IMR-90 (cell line): ENCODE measurements around the gene ITGB5. TPM values are rescaled to one million over a fixed set of nuclear protein-coding genes. Genes with fewer than 3 reads are reported as not detected.

Experiments
- ATAC-seq: fragments of 200-7000 bp; cut with Tn5 transposase; 2 replicates; pipeline ENCODE4 v1.9.1; 2020; ENCODE audit warnings: low read depth, mild to moderate bottlenecking, moderate library complexity
- BruUV-seq: library from RNA; stranded (reverse); fragments of 400-500 nt; replicated peaks from 2 replicates; lab custom pipeline; 2021; lab: Mats Ljungman, UMichigan
- CTCF ChIA-PET: fragments of 300-600 bp; formaldehyde crosslinking; extraction: SDS; loops from one replicate; lab custom pipeline; 2021; ENCODE audit warnings: antibody characterized with exemption; lab: Yijun Ruan, JAX
- POLR2A ChIA-PET: fragments of 300-600 bp; sonication (Branson Sonifier 250); formaldehyde crosslinking; loops from one replicate; lab custom pipeline; 2022; ENCODE audit warnings: antibody characterized with exemption; ENCODE audit not compliant: unreplicated experiment; lab: Charles Lee
- DNase-seq: peaks from one replicate; pipeline ENCODE4 v3.0.0; 2013
- H2AFZ ChIP-seq: replicated peaks from 2 replicates; pipeline ENCODE3; 2013; ENCODE audit warnings: low read length, mild to moderate bottlenecking; ENCODE audit not compliant: poor library complexity
- H2AK5ac ChIP-seq: 2 replicates; pipeline ENCODE4 v1.6.1; 2013; ENCODE audit warnings: low read depth, low read length, inconsistent platforms
- H2AK9ac ChIP-seq: replicated peaks from 2 replicates; pipeline ENCODE3; 2013; ENCODE audit warnings: mild to moderate bottlenecking, low read depth, low read length, moderate library complexity; ENCODE audit not compliant: poor library complexity
- H2BK120ac ChIP-seq: 2 replicates; pipeline ENCODE4 v1.6.1; 2013; ENCODE audit warnings: low read depth, low read length, inconsistent platforms
- H2BK15ac ChIP-seq: 3 replicates; pipeline ENCODE4 v1.6.1; 2013; ENCODE audit warnings: low read depth, low read length, inconsistent platforms
- H2BK20ac ChIP-seq: 2 replicates; pipeline ENCODE4 v1.6.1; 2013; ENCODE audit warnings: low read depth, mild to moderate bottlenecking, inconsistent platforms, low read length, moderate library complexity
- H2BK5ac ChIP-seq: 2 replicates; pipeline ENCODE4 v1.6.1; 2013; ENCODE audit warnings: mild to moderate bottlenecking, low read depth, low read length, inconsistent platforms; ENCODE audit not compliant: poor library complexity, severe bottlenecking
- H3K14ac ChIP-seq: replicated peaks from 2 replicates; pipeline ENCODE4 v1.6.1; 2013; ENCODE audit warnings: low read depth, low read length, inconsistent platforms
- H3K18ac ChIP-seq: 2 replicates; pipeline ENCODE4 v1.6.1; 2013; ENCODE audit warnings: low read depth, low read length, control low read depth
- H3K23ac ChIP-seq: 2 replicates; pipeline ENCODE4 v1.6.1; 2013; ENCODE audit warnings: low read depth, low read length, inconsistent platforms
- H3K27ac ChIP-seq: 2 replicates; pipeline ENCODE4 v1.5.1; 2013; ENCODE audit warnings: mild to moderate bottlenecking, control low read depth, low read length; ENCODE audit not compliant: insufficient read depth
- H3K27me3 ChIP-seq: 2 replicates; pipeline ENCODE4 v1.6.1; 2013; ENCODE audit warnings: low read length; ENCODE audit not compliant: control insufficient read depth, insufficient read depth
- H3K36me3 ChIP-seq: 2 replicates; pipeline ENCODE4 v1.6.1; 2013; ENCODE audit warnings: low read length, mixed read lengths; ENCODE audit not compliant: control insufficient read depth, insufficient read depth
- H3K4ac ChIP-seq: 2 replicates; pipeline ENCODE4 v1.6.1; 2013; ENCODE audit warnings: low read depth, low read length, inconsistent platforms
- H3K4me1 ChIP-seq: 2 replicates; pipeline ENCODE4 v1.6.1; 2013; ENCODE audit warnings: low read length, mixed read lengths; ENCODE audit not compliant: control insufficient read depth, insufficient read depth
- H3K4me2 ChIP-seq: 2 replicates; pipeline ENCODE4 v1.6.1; 2013; ENCODE audit warnings: low read depth, mild to moderate bottlenecking, control low read depth, low read length, moderate library complexity
- H3K4me3 ChIP-seq: 2 replicates; pipeline ENCODE4 v1.5.1; 2013; ENCODE audit warnings: low read depth, mild to moderate bottlenecking, control low read depth, low read length, moderate library complexity; ENCODE audit not compliant: insufficient read depth
- H3K56ac ChIP-seq: 2 replicates; pipeline ENCODE4 v1.6.1; 2013; ENCODE audit warnings: low read length, inconsistent platforms; ENCODE audit not compliant: insufficient read depth; ENCODE audit errors: extremely low read depth
- H3K79me1 ChIP-seq, 2 experiments: 2 replicates each; pipeline ENCODE4 v1.6.1; 2013; ENCODE audit warnings: low read length in 2 of 2, inconsistent platforms in 1 of 2, low read depth in 1 of 2
- H3K9ac ChIP-seq: 2 replicates; pipeline ENCODE4 v1.6.1; 2013; ENCODE audit warnings: low read depth, low read length, control low read depth
- H3K9me1 ChIP-seq: 2 replicates; pipeline ENCODE4 v1.6.1; 2013; ENCODE audit warnings: low read length, inconsistent platforms; ENCODE audit not compliant: insufficient read depth
- H3K9me3 ChIP-seq: 2 replicates; pipeline ENCODE4 v1.6.1; 2013; ENCODE audit warnings: low read length; ENCODE audit not compliant: control insufficient read depth, insufficient read depth
- H4K20me1 ChIP-seq: 2 replicates; pipeline ENCODE4 v1.6.1; 2013; ENCODE audit warnings: low read length, inconsistent platforms; ENCODE audit not compliant: insufficient read depth
- H4K5ac ChIP-seq: 2 replicates; pipeline ENCODE4 v1.6.1; 2013; ENCODE audit warnings: mild to moderate bottlenecking, low read depth, low read length, control low read depth
- H4K8ac ChIP-seq, 2 experiments: 2 replicates each; pipeline ENCODE4 v1.6.1; 2013; ENCODE audit warnings: low read depth in 2 of 2, low read length in 2 of 2, control low read depth in 1 of 2, inconsistent platforms in 1 of 2
- H4K91ac ChIP-seq: 2 replicates; pipeline ENCODE4 v1.6.1; 2013; ENCODE audit warnings: low read depth, low read length, inconsistent platforms; ENCODE audit not compliant: insufficient read depth
- BHLHE40 ChIP-seq: fragments of 150-350 bp; IDR thresholded peaks from 2 replicates; pipeline ENCODE4 v1.6.1; 2016; ENCODE audit warnings: mild to moderate bottlenecking, low read depth, low read length
- FOS ChIP-seq: fragments of 150-350 bp; IDR thresholded peaks from 2 replicates; pipeline ENCODE4 v1.6.1; 2016; ENCODE audit warnings: low read depth, low read length
- RAD21 ChIP-seq: IDR thresholded peaks from 2 replicates; pipeline ENCODE4 v1.6.1; 2012; ENCODE audit warnings: low read length, improper control_type of control experiment
- RFX5 ChIP-seq: IDR thresholded peaks from 2 replicates; pipeline ENCODE4 v1.8.0; 2012; ENCODE audit warnings: low read depth, mild to moderate bottlenecking, low read length, moderate library complexity
- USF2 ChIP-seq: fragments of 150-350 bp; IDR thresholded peaks from 2 replicates; pipeline ENCODE4 v1.6.1; 2017; ENCODE audit warnings: mild to moderate bottlenecking, antibody characterized with exemption, low read length, low read depth
- WGBS, 2 experiments: methylation state at CpG; one replicate each; pipeline versions ENCODE4 v1.1.5 to v1.1.7; 2013; ENCODE audit warnings: missing lambda C conversion rate in 2 of 2; ENCODE audit not compliant: insufficient read length in 1 of 2; ENCODE audit errors: extremely low coverage in 2 of 2; 5-methylcytosine and 5-hydroxymethylcytosine counted together
- dilution Hi-C: fragments of 300-500 bp; cut with HindIII; formaldehyde crosslinking; loops from one replicate; pipeline ENCODE4 v1.14.3; 2018; ENCODE audit warnings: low sequenced_read_pairs; ENCODE audit not compliant: unreplicated experiment
- in situ Hi-C: fragments of 300-500 bp; cut with MboI; formaldehyde crosslinking; loops from 3 replicates; pipeline ENCODE4 v1.14.3; 2019; ENCODE audit warnings: low sequenced_read_pairs, inconsistent platforms, mixed read lengths
- intact Hi-C: fragments of 100-400 bp; cut with micrococcal nuclease; formaldehyde crosslinking; loops from 2 replicates; pipeline ENCODE4 v1.10.0; 2022
- polyA plus RNA-seq, 3 experiments: library from polyadenylated mRNA; depleted of rRNA; stranded (reverse); fragments of >200 nt; gene quantifications; 2 replicates each; pipeline ENCODE4 v1.2.3, GENCODE V29; 2012; ENCODE audit warnings: low replicate concordance in 1 of 3
- total RNA-seq: library from RNA; depleted of rRNA; stranded (reverse); fragments of >200 nt; gene quantifications from 2 replicates; pipeline ENCODE4 v1.2.3, GENCODE V29; 2012

ITGB5 gene
- total and polyA plus RNA-seq, 2 of the 4 experiments (the other 2 are of a cell fraction), result 85.0 to 101 TPM

GRCh38 chr3:124804875-124805274 is 82.3 kb downstream of the ITGB5 start:
- H4K20me1 ChIP-seq, result peaks cover 12% of the 10 kb centered on the region
- no peak overlapping the region for H3K9ac ChIP-seq
- no TSS peak for BruUV-seq
- no peak overlapping the region for H2BK120ac ChIP-seq
- H3K23ac ChIP-seq, result no peak overlapping the region
- no peaks in the 10 kb centered on the region for H3K9me3 ChIP-seq
- H2BK15ac ChIP-seq, result no peak overlapping the region
- no peak overlapping the region for H3K4me3 ChIP-seq
- H2BK20ac ChIP-seq, result no peak overlapping the region
- H3K4me1 ChIP-seq, result peaks cover 8% of the 10 kb centered on the region
- no peak overlapping the region for H4K8ac ChIP-seq
- intact Hi-C loops (no loop called here), dilution Hi-C loops (no loop called here), in situ Hi-C loops (no loop called here)
- no peak overlapping the region for H4K91ac ChIP-seq
- H3K27me3 ChIP-seq, result no peaks in the 10 kb centered on the region
- H2AK5ac ChIP-seq, result no peak overlapping the region
- H3K4me2 ChIP-seq, result no peak overlapping the region
- no peak overlapping the region for H3K56ac ChIP-seq
- no peak for DNase-seq
- 83% methylated on average over 1 of the region's 7 CpGs; no CpG with 5 or more reads in 1 of the 2 experiments for WGBS, 2 experiments
- TF ChIP-seq BHLHE40 (no peak), USF2 (no peak), FOS (no peak), RFX5 (no peak), RAD21 (no peak)
- no peak overlapping the region for H2AFZ ChIP-seq
- ChIA-PET CTCF (no interaction called here), POLR2A (no interaction called here)
- no peak overlapping the region for H3K14ac ChIP-seq
- no peak overlapping the region for H2BK5ac ChIP-seq
- no peak overlapping the region for H3K4ac ChIP-seq
- no peak overlapping the region for H3K18ac ChIP-seq
- no peak overlapping the region for H4K5ac ChIP-seq
- no peak overlapping the region for H2AK9ac ChIP-seq
- H3K36me3 ChIP-seq, result peaks cover 11% of the 10 kb centered on the region; the same call in 1 of the 2 replicates
- peaks cover 0 to 26% of the 10 kb centered on the region in 2 experiments; a peak in 3 of 4 replicates for H3K79me1 ChIP-seq
- ATAC-seq, result no peak
- H3K9me1 ChIP-seq, result peaks cover 21% of the 10 kb centered on the region
- H3K27ac ChIP-seq, result no peak overlapping the region
